K562 (cell line): ENCODE data around the gene STAP1. TPM values are rescaled to one million over a fixed set of nuclear protein-coding genes. Genes with fewer than 3 reads are reported as not detected.

ENCODE experiments used
- ARNT ChIP-seq, 2 experiments: fragments of 450-650 bp; IDR thresholded peaks; 2 replicates each; pipeline ENCODE4 v1.6.1; 2016; ENCODE audit warnings: mild to moderate bottlenecking in 1 of 2
- CTBP1 ChIP-seq: fragments of 450-650 bp; IDR thresholded peaks from 2 replicates; pipeline ENCODE4 v1.6.1; 2016; ENCODE audit warnings: borderline replicate concordance
- HDAC3 ChIP-seq: fragments of 450-650 bp; IDR thresholded peaks from 2 replicates; pipeline ENCODE4 v1.6.1; 2018; ENCODE audit warnings: borderline replicate concordance, mild to moderate bottlenecking, moderate library complexity; ENCODE audit not compliant: partially characterized antibody
- POLR2AphosphoS5 ChIP-seq: IDR thresholded peaks from 2 replicates; pipeline ENCODE4 v1.6.1; 2011; ENCODE audit warnings: mild to moderate bottlenecking, low read depth, low read length, moderate library complexity; ENCODE audit not compliant: control insufficient read depth, insufficient read depth
- SAP30 ChIP-seq: fragments of 200-600 bp; sonication (generic); IDR thresholded peaks from 2 replicates; pipeline ENCODE4 v1.6.1; 2012; ENCODE audit warnings: borderline replicate concordance, low read depth, mild to moderate bottlenecking, moderate library complexity, low read length, control low read depth, inconsistent platforms; ENCODE audit not compliant: insufficient read depth, poor library complexity, severe bottlenecking
- XRCC5 ChIP-seq: fragments of 200-400 bp; formaldehyde crosslinking; IDR thresholded peaks from 2 replicates; pipeline ENCODE4 v1.6.1; 2017; ENCODE audit warnings: low read depth, mild to moderate bottlenecking, low read length
- YY1 ChIP-seq, 3 experiments: IDR thresholded peaks; 2 replicates each; pipeline ENCODE4 v1.6.1; 2011; ENCODE audit warnings: low read length in 2 of 3, mild to moderate bottlenecking in 2 of 3, moderate library complexity in 2 of 3, borderline replicate concordance in 1 of 3, control low read depth in 1 of 3, low read depth in 1 of 3; ENCODE audit not compliant: insufficient read depth in 3 of 3, insufficient replicate concordance in 2 of 3, control insufficient read depth in 1 of 3, insufficient read length in 1 of 3; ENCODE audit errors: extremely low read depth in 1 of 3
- ZNF512 ChIP-seq: IDR thresholded peaks from 2 replicates; pipeline ENCODE4 v1.6.1; 2016; ENCODE audit warnings: missing genetic modification characterization, missing compliant biosample characterization
- ZNF584 ChIP-seq: fragments of 200-800 bp; sonication (Bioruptor generic); IDR thresholded peaks from 2 replicates; pipeline ENCODE4 v1.6.1; 2016; ENCODE audit warnings: low read depth, mild to moderate bottlenecking, missing genetic modification characterization, missing compliant biosample characterization
- polyA plus RNA-seq, 8 experiments: library from polyadenylated mRNA; depleted of rRNA in 4 of 8; stranded (reverse) in 5 of 8; unstranded in 3 of 8; fragments of >200 nt; fragmentation: Nextera tagmentation in 2 of 8; fragmentation: Illumina TruSeq in 1 of 8; extraction: Ambion mirVana in 2 of 8; extraction: Trizol in 1 of 8; gene quantifications; 2 replicates each; pipeline versions ENCODE4 v1.2.1 to v1.2.3, GENCODE V29; 2011 to 2014; ENCODE audit warnings: inconsistent platforms in 1 of 8, missing spikeins in 1 of 8
- total RNA-seq, 7 experiments: library from RNA; depleted of rRNA in 6 of 7; stranded (reverse); fragments of >200 nt in 6 of 7; fragmentation: Illumina TruSeq in 2 of 7; extraction: Trizol in 2 of 7; gene quantifications; 2 replicates each; pipeline versions ENCODE4 v1.2.1 to v1.2.3, GENCODE V29; 2011 to 2021; ENCODE audit warnings: low replicate concordance in 1 of 7

STAP1 gene
- total and polyA plus RNA-seq, 9 of the 15 experiments (the other 6 are each of a cell fraction or from before 2014, with no cell fraction given), result 0.50 to 5.6 (median 1.4) TPM

- TF ChIP-seq POLR2AphosphoS5 (no peak), HDAC3 (no peak), XRCC5 (no peak), CTBP1 (no peak), ARNT (IDR thresholded peaks at IDR 0.05) (no peak), YY1 (IDR thresholded peaks at IDR 0.05; ENCODE audit: borderline replicate concordance in 1 of 3, control insufficient read depth in 1 of 3, extremely low read depth in 1 of 3, insufficient read depth in 3 of 3, insufficient read length in 1 of 3, insufficient replicate concordance in 2 of 3, low read depth in 1 of 3, low read length in 2 of 3) (no peak), SAP30 (no peak), ZNF512 (peak; percentile 57), ZNF584 (CRISPR knock-in tag) (no peak)
Measured at GRCh38 chr4:67576059-67576466, 17.5 kb downstream of the STAP1 start (continued).
